ENCODE measurements around the gene FXYD2.
A peak's percentile ranks its signal among the peaks of the same experiment; 100 is the strongest.

FXYD2 gene

GRCh38 chr11:117837791-117838190 lies 13.2 kb upstream of the FXYD2 start:
- H3K4me3 ChIP-seq (ENCODE audit: low read length): no peak overlapping the region
- no peak overlapping the region for H3K9ac ChIP-seq (ENCODE audit: low read length)
- no peaks in the 10 kb centered on the region for H3K36me3 ChIP-seq (ENCODE audit: control insufficient read depth, insufficient read depth, low read length)
- peaks cover 16% of the 10 kb centered on the region for H3K4me1 ChIP-seq (ENCODE audit: control insufficient read depth, insufficient read depth, low read length)
- H3K9me3 ChIP-seq (ENCODE audit: control insufficient read depth, low read length): no peaks in the 10 kb centered on the region
- H3K27me3 ChIP-seq (ENCODE audit: control insufficient read depth, insufficient read depth, low read length): no peaks in the 10 kb centered on the region

DNA sequence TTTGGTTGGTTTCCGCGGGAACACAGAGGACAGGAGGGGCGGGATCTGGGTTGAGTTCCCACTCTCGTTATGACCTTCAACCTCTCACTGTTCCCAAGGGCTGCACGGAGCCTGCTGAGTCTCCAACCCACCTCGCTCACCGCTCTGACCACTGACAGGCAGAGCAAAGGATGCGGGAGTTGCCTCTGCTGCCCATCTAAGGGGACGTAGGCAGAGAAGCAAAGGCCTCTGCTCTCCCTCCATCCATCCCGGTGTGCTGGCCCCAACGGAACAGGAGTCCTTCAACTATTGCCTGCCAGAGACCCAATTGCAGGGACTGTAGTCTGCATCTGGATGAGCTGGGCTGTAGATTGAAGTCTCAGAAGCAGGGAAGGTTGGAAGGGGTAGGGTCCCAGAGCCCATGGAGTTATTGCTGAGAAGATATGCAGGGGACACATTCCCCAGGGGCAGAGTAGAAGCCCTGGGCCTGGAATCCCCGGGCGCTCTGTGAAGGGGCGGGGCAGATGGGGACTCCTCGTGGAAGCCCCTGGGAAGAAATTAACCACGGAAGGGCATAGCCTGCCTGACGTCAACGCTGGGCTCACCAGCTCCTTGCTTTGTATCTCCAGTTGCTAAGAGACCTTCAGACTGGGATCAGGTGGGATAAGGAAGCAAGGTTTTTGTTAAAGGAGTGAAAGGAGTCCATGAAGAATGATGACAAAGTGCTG lies 12.7 kb upstream of the FXYD2 start:
- Histone ChIP-seq H3K9me3 (ENCODE audit: control insufficient read depth, low read length) (no peaks in the 10 kb centered on the region), H3K4me3 (ENCODE audit: low read length) (no peak overlapping the region), H3K9ac (ENCODE audit: low read length) (no peak overlapping the region), H3K4me1 (ENCODE audit: control insufficient read depth, insufficient read depth, low read length) (peaks cover 17% of the 10 kb centered on the region), H3K36me3 (ENCODE audit: control insufficient read depth, insufficient read depth, low read length) (no peaks in the 10 kb centered on the region), H3K27me3 (ENCODE audit: control insufficient read depth, insufficient read depth, low read length) (no peaks in the 10 kb centered on the region)

GRCh38 chr11:117836077-117836960 lies 11.8 kb upstream of the FXYD2 start:
- no peaks in the 10 kb centered on the region for H3K27me3 ChIP-seq (ENCODE audit: control insufficient read depth, insufficient read depth, low read length)
- no peak overlapping the region for H3K9ac ChIP-seq (ENCODE audit: low read length)
- H3K36me3 ChIP-seq (ENCODE audit: control insufficient read depth, insufficient read depth, low read length): no peaks in the 10 kb centered on the region
- H3K4me1 ChIP-seq (ENCODE audit: control insufficient read depth, insufficient read depth, low read length): peaks cover 17% of the 10 kb centered on the region
- no peaks in the 10 kb centered on the region for H3K9me3 ChIP-seq (ENCODE audit: control insufficient read depth, low read length)
- H3K4me3 ChIP-seq (ENCODE audit: low read length): no peak overlapping the region

DNA sequence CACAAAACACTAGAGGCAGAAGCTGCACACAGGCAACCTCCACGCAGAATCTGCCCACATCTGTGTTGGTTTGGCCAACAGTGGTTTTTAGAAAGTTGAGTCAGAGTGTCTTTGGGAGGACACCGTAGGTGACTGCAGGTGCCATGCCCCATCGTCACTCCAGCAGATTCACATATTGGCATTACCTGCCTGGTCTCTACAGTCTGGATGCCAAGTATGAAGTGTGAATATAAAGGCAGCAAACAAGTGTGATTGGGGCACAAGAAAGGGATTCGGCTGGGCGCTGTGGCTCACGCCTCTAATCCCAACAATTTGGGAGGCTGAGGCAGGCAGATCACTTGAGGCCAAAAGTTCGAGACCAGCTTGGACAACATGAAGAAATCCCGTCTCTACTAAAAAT lies 11.0 kb upstream of the FXYD2 start:
- Histone ChIP-seq H3K36me3 (ENCODE audit: control insufficient read depth, insufficient read depth, low read length) (no peaks in the 10 kb centered on the region), H3K9ac (ENCODE audit: low read length) (no peak overlapping the region), H3K9me3 (ENCODE audit: control insufficient read depth, low read length) (no peaks in the 10 kb centered on the region), H3K27me3 (ENCODE audit: control insufficient read depth, insufficient read depth, low read length) (no peaks in the 10 kb centered on the region), H3K4me1 (ENCODE audit: control insufficient read depth, insufficient read depth, low read length) (peaks cover 17% of the 10 kb centered on the region), H3K4me3 (ENCODE audit: low read length) (no peak overlapping the region)

DNA sequence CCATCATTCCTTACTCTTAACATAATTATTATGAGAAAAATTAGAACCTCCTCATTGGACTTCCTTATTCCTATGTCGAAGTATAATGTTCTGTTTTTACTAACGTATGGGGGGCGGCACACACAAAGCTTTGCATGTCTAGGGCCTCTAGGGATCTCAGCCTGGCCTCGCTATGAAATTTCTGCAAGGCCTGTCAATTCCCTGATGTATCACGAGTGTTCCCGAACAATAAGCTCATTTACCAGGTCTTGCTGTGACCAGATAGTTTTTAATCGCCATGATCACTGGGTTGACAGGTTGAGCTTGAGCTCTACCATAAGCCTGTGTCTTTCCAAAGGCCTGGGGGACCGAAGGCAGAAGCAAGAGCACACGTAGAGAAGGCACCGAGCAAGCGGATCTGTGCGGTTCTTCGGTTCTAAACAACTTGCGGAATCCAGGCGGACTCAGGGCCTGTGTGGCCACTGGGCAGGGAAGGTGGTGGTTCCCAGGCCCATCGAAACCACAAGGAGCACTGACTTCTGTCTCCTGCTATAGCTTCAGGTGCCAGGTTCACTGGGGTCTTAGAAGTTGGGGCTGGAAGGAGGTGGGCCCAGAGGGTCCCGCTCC lies 10.4 kb upstream of the FXYD2 start:
- Histone ChIP-seq H3K4me3 (ENCODE audit: low read length) (no peak overlapping the region), H3K9ac (ENCODE audit: low read length) (no peak overlapping the region), H3K4me1 (ENCODE audit: control insufficient read depth, insufficient read depth, low read length) (peaks cover 17% of the 10 kb centered on the region), H3K9me3 (ENCODE audit: control insufficient read depth, low read length) (no peaks in the 10 kb centered on the region), H3K27me3 (ENCODE audit: control insufficient read depth, insufficient read depth, low read length) (no peaks in the 10 kb centered on the region), H3K36me3 (ENCODE audit: control insufficient read depth, insufficient read depth, low read length) (no peaks in the 10 kb centered on the region)

DNA sequence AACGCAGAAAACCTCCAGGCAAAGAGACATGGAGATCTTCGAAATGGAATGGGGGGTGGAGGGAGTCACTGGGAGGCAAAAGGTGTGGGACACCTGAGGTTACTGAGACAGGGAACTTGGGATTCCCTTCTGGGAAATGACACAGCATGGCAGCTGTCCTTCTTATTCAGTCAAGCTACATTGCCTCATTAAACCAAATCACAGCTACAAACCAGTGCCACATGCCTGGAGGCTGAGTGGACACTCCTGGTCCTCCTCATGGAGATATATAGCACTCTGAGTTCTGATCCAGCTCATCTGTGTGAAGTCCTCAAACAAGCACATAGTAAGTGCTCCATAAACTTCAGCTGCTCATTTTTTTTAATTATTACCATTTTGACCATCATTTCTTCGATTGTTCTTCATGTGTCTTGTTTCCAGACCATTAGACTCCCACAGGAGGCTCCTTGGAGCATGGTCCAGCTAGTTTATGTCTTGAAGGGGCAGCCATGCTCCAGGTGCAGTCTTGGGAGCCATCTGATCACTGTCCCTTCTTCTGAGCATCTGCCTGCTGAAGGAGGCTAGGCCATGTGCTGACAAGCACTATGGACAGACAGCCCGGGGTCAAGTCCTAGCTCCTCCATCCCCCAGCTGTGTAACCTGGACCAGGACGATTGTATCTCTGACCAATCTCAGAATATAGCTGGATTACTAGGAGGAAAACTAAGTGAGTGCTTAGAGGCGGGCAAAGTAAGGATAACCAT lies 9.7 kb upstream of the FXYD2 start:
- H3K9ac ChIP-seq (ENCODE audit: low read length): peak overlapping the region; percentile 2

GRCh38 chr11:117833401-117833891 lies 8.9 kb upstream of the FXYD2 start:
- Histone ChIP-seq H3K27me3 (ENCODE audit: control insufficient read depth, insufficient read depth, low read length) (no peaks in the 10 kb centered on the region), H3K9ac (ENCODE audit: low read length) (peak overlapping the region; percentile 2), H3K4me1 (ENCODE audit: control insufficient read depth, insufficient read depth, low read length) (peaks cover 22% of the 10 kb centered on the region)

More for the DNA sequence above, 9.7 kb upstream of the FXYD2 start:
- H3K4me1 ChIP-seq (ENCODE audit: control insufficient read depth, insufficient read depth, low read length): peaks cover 17% of the 10 kb centered on the region
- H3K27me3 ChIP-seq (ENCODE audit: control insufficient read depth, insufficient read depth, low read length): no peaks in the 10 kb centered on the region
- H3K9me3 ChIP-seq (ENCODE audit: control insufficient read depth, low read length): no peaks in the 10 kb centered on the region
- no peak overlapping the region for H3K4me3 ChIP-seq (ENCODE audit: low read length)
- no peaks in the 10 kb centered on the region for H3K36me3 ChIP-seq (ENCODE audit: control insufficient read depth, insufficient read depth, low read length)

GRCh38 chr11:117832511-117832910 lies 8.0 kb upstream of the FXYD2 start:
- Histone ChIP-seq H3K36me3 (ENCODE audit: control insufficient read depth, insufficient read depth, low read length) (no peaks in the 10 kb centered on the region), H3K9me3 (ENCODE audit: control insufficient read depth, low read length) (no peaks in the 10 kb centered on the region), H3K9ac (ENCODE audit: low read length) (no peak overlapping the region), H3K4me3 (ENCODE audit: low read length) (no peak overlapping the region), H3K4me1 (ENCODE audit: control insufficient read depth, insufficient read depth, low read length) (peaks cover 22% of the 10 kb centered on the region), H3K27me3 (ENCODE audit: control insufficient read depth, insufficient read depth, low read length) (no peaks in the 10 kb centered on the region)

More at GRCh38 chr11:117833401-117833891, 8.9 kb upstream of the FXYD2 start:
- H3K36me3 ChIP-seq (ENCODE audit: control insufficient read depth, insufficient read depth, low read length): no peaks in the 10 kb centered on the region
- no peaks in the 10 kb centered on the region for H3K9me3 ChIP-seq (ENCODE audit: control insufficient read depth, low read length)
- no peak overlapping the region for H3K4me3 ChIP-seq (ENCODE audit: low read length)

DNA sequence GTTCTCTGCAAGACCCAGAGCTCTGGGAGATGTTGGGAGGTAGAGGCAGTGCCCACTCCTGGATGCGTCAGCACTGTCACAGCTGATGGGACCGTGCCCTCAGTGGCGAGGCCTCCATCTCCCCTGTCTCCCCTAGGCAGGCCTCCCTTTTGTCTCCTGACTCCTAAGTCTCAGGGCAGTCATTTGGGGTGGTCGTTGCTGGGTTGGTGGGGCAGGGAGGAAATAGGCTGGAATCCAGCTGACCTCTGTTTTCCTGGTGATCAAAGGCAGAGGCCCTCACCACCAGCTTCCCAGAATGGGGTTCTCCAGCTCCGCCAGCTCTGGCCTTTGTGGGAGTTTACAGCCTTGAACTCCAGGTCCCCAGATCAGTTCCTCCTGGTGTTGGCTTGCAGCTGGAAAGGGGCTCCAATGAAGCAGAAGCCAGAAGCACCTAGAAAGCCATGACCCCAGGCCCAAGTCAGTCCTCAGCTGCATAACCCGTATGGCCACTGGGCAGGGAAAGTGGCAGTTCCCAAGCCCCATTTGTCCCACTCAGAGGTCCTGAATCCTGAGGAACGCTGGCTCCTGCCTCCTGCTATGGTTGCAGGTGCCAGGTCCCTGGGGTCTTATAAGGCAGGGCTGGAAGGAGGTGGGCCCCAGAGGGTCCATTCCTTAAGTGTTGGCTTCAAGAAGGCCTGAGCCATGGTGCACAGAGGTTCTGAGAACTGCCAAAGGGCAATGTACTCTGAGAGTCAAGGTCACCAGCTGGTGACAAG lies 7.3 kb upstream of the FXYD2 start:
- peaks cover 22% of the 10 kb centered on the region for H3K4me1 ChIP-seq (ENCODE audit: control insufficient read depth, insufficient read depth, low read length)
- H3K9ac ChIP-seq (ENCODE audit: low read length): no peak overlapping the region
- no peaks in the 10 kb centered on the region for H3K27me3 ChIP-seq (ENCODE audit: control insufficient read depth, insufficient read depth, low read length)

DNA sequence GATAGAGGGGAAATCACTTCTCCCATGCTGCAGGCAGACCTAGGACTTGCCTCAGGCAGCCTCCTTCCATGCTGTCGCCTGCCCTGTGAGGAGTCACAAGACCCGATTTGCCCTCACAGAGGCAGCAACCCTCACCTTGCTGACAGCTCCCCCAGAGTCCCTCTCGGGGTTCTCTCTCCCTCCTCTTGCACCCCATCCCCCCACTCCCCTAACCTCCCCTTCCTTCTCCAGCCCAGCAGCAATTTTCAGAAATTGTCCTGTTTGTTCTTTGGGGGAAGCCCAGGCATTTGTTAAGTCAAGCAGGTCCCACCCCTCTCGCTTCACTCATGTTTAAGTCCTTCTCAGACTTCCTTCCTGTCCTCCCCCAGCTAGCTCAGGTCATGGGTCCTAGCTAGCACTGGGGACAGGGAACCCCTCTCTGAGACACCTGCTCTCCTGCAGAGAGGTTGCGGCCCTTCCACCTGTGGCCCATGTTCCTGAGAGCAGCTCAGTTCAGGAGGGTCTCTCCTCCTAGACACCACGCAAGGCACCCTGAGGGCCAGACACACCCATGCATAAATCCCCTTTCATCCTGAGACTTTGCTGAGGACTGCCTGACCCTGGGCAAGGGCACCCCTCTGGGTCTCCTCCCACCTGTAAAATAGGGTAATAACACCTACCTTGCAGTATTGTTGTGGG lies 6.3 kb upstream of the FXYD2 start:
- no peaks in the 10 kb centered on the region for H3K9me3 ChIP-seq (ENCODE audit: control insufficient read depth, low read length)
- H3K36me3 ChIP-seq (ENCODE audit: control insufficient read depth, insufficient read depth, low read length): no peaks in the 10 kb centered on the region
- no peaks in the 10 kb centered on the region for H3K27me3 ChIP-seq (ENCODE audit: control insufficient read depth, insufficient read depth, low read length)
- H3K4me1 ChIP-seq (ENCODE audit: control insufficient read depth, insufficient read depth, low read length): peaks cover 22% of the 10 kb centered on the region
- H3K4me3 ChIP-seq (ENCODE audit: low read length): no peak overlapping the region
- H3K9ac ChIP-seq (ENCODE audit: low read length): no peak overlapping the region

More for the DNA sequence above, 7.3 kb upstream of the FXYD2 start:
- H3K36me3 ChIP-seq (ENCODE audit: control insufficient read depth, insufficient read depth, low read length): no peaks in the 10 kb centered on the region
- H3K9me3 ChIP-seq (ENCODE audit: control insufficient read depth, low read length): no peaks in the 10 kb centered on the region
- H3K4me3 ChIP-seq (ENCODE audit: low read length): no peak overlapping the region

Data from mucosa of stomach (tissue), 1 donor.